GM12878 (cell line): ENCODE data around the gene TRIM69. TPM values are rescaled to one million over a fixed set of nuclear protein-coding genes. Genes with fewer than 3 reads are reported as not detected.

Experiments
- ATAC-seq: fragments of 200-7000 bp; cut with Tn5 transposase; 3 replicates; pipeline ENCODE4 v1.9.1; 2020; ENCODE audit warnings: mild to moderate bottlenecking, moderate library complexity
- BruUV-seq: library from RNA; stranded (reverse); fragments of 400-500 nt; replicated peaks from 2 replicates; lab custom pipeline; 2021; lab: Mats Ljungman, UMichigan
- CTCF ChIA-PET: fragments of 300-600 bp; sonication (Branson Sonifier 250); formaldehyde crosslinking; extraction: SDS; loops from one replicate; lab custom pipeline; 2021; ENCODE audit warnings: inconsistent platforms; lab: Yijun Ruan, JAX
- POLR2A ChIA-PET: fragments of 350-600 bp; formaldehyde crosslinking; extraction: SDS; loops from one replicate; lab custom pipeline; 2021; ENCODE audit warnings: inconsistent platforms; lab: Charles Lee
- RAD21 ChIA-PET: fragments of 300-600 bp; sonication (Branson Sonifier 250); formaldehyde crosslinking; loops from one replicate; lab custom pipeline; 2023; ENCODE audit warnings: antibody characterized with exemption; ENCODE audit not compliant: unreplicated experiment; lab: Charles Lee
- SMC1A ChIA-PET: fragments of 300-600 bp; sonication (Branson Sonifier 250); formaldehyde crosslinking; loops from one replicate; lab custom pipeline; 2023; ENCODE audit not compliant: unreplicated experiment, uncharacterized antibody; lab: Charles Lee
- DNase-seq: peaks from one replicate; pipeline ENCODE4 v3.0.0-alpha.2; 2011; ENCODE audit warnings: low read depth, low spot score
- FAIRE-seq: peaks from 3 replicates; lab custom pipeline; 2011; peaks lifted over from hg19 to GRCh38; lab: Jason Lieb, UNC
- H2AFZ ChIP-seq: 2 replicates; pipeline ENCODE4 v1.6.0; 2011; ENCODE audit warnings: low read depth, low read length, control low read depth; ENCODE audit not compliant: control insufficient read depth
- H3K27ac ChIP-seq: 2 replicates; pipeline ENCODE4 v1.5.1; 2011; ENCODE audit warnings: control low read depth; ENCODE audit not compliant: control insufficient read depth, insufficient read depth
- H3K27me3 ChIP-seq, 2 experiments: replicated peaks in 1 of 2; 2 replicates each; pipeline versions ENCODE4 v1.6.0 to v1.6.1; 2011; ENCODE audit warnings: low read length in 1 of 2; ENCODE audit not compliant: control insufficient read depth in 2 of 2, insufficient read depth in 2 of 2
- H3K36me3 ChIP-seq, 2 experiments: 2 replicates each; pipeline ENCODE4 v1.5.1; 2011; ENCODE audit warnings: low read length in 1 of 2; ENCODE audit not compliant: control insufficient read depth in 2 of 2, insufficient read depth in 2 of 2
- H3K4me1 ChIP-seq: 2 replicates; pipeline ENCODE4 v1.6.1; 2011; ENCODE audit warnings: mild to moderate bottlenecking, low read length, moderate library complexity, mixed read lengths; ENCODE audit not compliant: control insufficient read depth, insufficient read depth
- H3K4me2 ChIP-seq: 2 replicates; pipeline ENCODE4 v1.6.0; 2011; ENCODE audit warnings: control low read depth; ENCODE audit not compliant: control insufficient read depth, insufficient read depth
- H3K4me3 ChIP-seq: fragments of 200-600 bp; sonication (generic); 2 replicates; pipeline ENCODE4 v1.5.1; 2016
- H3K79me2 ChIP-seq: 2 replicates; pipeline ENCODE4 v1.6.0; 2011; ENCODE audit warnings: low read length; ENCODE audit not compliant: control insufficient read depth, insufficient read depth
- H3K9ac ChIP-seq: 2 replicates; pipeline ENCODE4 v1.8.0; 2011; ENCODE audit warnings: low read length, control low read depth, mixed read lengths; ENCODE audit not compliant: control insufficient read depth, insufficient read depth
- H3K9me3 ChIP-seq: replicated peaks from 3 replicates; pipeline ENCODE4 v1.5.1; 2011; ENCODE audit warnings: mild to moderate bottlenecking, low read length; ENCODE audit not compliant: control insufficient read depth, insufficient read depth
- H4K20me1 ChIP-seq: 2 replicates; pipeline ENCODE4 v1.6.0; 2011; ENCODE audit not compliant: control insufficient read depth, insufficient read depth
- MEF2A ChIP-seq: IDR thresholded peaks from 2 replicates; pipeline ENCODE4 v1.6.1; 2011; ENCODE audit warnings: low read depth, mild to moderate bottlenecking, low read length, moderate library complexity; ENCODE audit not compliant: insufficient read depth
- RELA ChIP-seq: fragments of 450-650 bp; IDR thresholded peaks from 2 replicates; pipeline ENCODE4 v1.8.0; 2014; ENCODE audit warnings: borderline replicate concordance; ENCODE audit not compliant: partially characterized antibody
- SUZ12 ChIP-seq: fragments of 200-600 bp; sonication (generic); IDR thresholded peaks from one replicate; pipeline ENCODE4 v1.6.1; 2018; ENCODE audit warnings: antibody characterized with exemption, mild to moderate bottlenecking; ENCODE audit not compliant: unreplicated experiment
- TAF1 ChIP-seq: IDR thresholded peaks from 2 replicates; pipeline ENCODE4 v1.6.1; 2011; ENCODE audit warnings: mild to moderate bottlenecking, low read depth, low read length, borderline replicate concordance
- WGBS: methylation state at CpG from one replicate; pipeline ENCODE4 v1.1.6; 2016; ENCODE audit warnings: low lambda C conversion rate; ENCODE audit not compliant: insufficient replicate concordance, insufficient coverage; ENCODE audit errors: missing lambda C conversion rate; 5-methylcytosine and 5-hydroxymethylcytosine counted together
- in situ Hi-C: fragments of 300-500 bp; cut with MboI; formaldehyde crosslinking; loops from 9 replicates; pipeline ENCODE4 v1.14.3; 2018; ENCODE audit warnings: mixed read lengths
- intact Hi-C: fragments of 100-400 bp; cut with micrococcal nuclease; formaldehyde crosslinking; loops from one replicate; pipeline ENCODE4 v1.14.2; 2022; ENCODE audit not compliant: unreplicated experiment
- polyA plus RNA-seq, 11 experiments: library from polyadenylated mRNA; depleted of rRNA in 4 of 11; unstranded in 6 of 11; stranded (reverse) in 5 of 11; fragments of >200 nt; fragmentation: Nextera tagmentation in 4 of 11; fragmentation: Illumina TruSeq in 1 of 11; extraction: Ambion mirVana in 4 of 11; extraction: Trizol in 1 of 11; gene quantifications; 1 replicate in 1 of 11; 2 replicates in 10 of 11; pipeline versions ENCODE4 v1.2.1 to v1.2.3, GENCODE V29; 2011 to 2016; ENCODE audit warnings: inconsistent platforms in 2 of 11, missing spikeins in 2 of 11, low read depth in 1 of 11
- total RNA-seq, 4 experiments: library from RNA; depleted of rRNA in 3 of 4; stranded (reverse); fragments of >200 nt in 3 of 4; fragmentation: Illumina TruSeq in 1 of 4; extraction: Trizol in 1 of 4; gene quantifications; 2 replicates each; pipeline versions ENCODE4 v1.2.1 to v1.2.3, GENCODE V29; 2013 to 2021

TRIM69 gene
- total and polyA plus RNA-seq, 10 of the 15 experiments (the other 5 are each of a cell fraction or from before 2014, with no cell fraction given): 11.2 to 52.7 (median 37.8) TPM

DNA sequence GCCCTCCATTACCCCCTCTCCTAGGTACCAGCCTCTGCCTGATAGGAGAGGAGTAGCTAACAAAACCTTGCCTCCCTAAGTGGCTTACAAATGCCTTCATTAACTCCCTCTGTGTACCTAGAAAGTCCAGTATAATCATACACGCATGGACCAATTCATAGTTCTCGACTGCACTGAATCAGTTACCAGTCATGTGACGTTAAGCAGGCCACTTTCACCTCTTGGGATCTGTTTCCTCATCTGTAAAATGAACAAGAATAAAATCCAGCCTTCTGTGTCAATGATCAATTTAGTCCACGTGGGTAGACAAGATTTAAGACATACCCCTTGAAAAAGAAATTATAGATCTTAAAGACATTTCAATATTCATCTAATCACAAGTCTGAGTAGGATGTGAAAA is 72.2 kb downstream of the TRIM69 start:
- no peaks in the 10 kb centered on the region for H3K9me3 ChIP-seq
- FAIRE-seq (no peak), ATAC-seq (no peak), DNase-seq (no peak)
- ChIA-PET SMC1A (no interaction called here), CTCF (no interaction called here), POLR2A (no interaction called here), RAD21 (no interaction called here)
- BruUV-seq: no TSS peak
- no peak overlapping the region for H3K27ac ChIP-seq
- TF ChIP-seq MEF2A: no peak
- no peak for TF ChIP-seq SUZ12
- H3K4me3 ChIP-seq: no peak overlapping the region
- H3K4me2 ChIP-seq: no peak overlapping the region
- H3K79me2 ChIP-seq: no peaks in the 10 kb centered on the region
- H3K27me3 ChIP-seq: no peaks in the 10 kb centered on the region; a peak in 1 of 4 replicates
- peaks cover 3% of the 10 kb centered on the region; the same call in 1 of the 2 replicates for H3K4me1 ChIP-seq
- H4K20me1 ChIP-seq: no peaks in the 10 kb centered on the region
- no peak overlapping the region for H2AFZ ChIP-seq
- H3K9ac ChIP-seq: no peak overlapping the region
- intact Hi-C loops: no loop called here
- H3K36me3 ChIP-seq: no peaks in the 10 kb centered on the region
- WGBS: 45% methylated on average over 4 of the region's 4 CpGs
- in situ Hi-C loops: no loop called here

DNA sequence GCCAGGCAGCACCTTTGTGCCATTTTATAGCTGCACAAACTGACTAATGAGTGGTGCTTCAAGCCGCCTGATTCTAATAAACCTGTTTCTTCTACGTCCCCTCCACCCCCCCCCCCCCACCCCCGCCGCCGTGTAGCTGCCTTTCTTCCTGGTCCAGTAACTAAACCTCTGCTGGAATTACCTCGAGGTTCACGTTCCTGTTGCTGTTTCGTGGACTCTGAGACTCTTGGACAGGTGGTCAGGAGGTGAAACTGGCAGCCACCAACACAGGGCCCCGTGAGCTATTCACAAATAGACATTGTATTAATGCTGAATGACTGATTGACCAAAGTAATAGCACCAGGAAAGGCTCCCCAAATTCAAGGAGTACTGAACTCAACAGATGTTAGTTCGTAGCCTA is 73.9 kb downstream of the TRIM69 start:
- BruUV-seq: no TSS peak
- intact Hi-C loops (no loop called here), in situ Hi-C loops (no loop called here)
- Histone ChIP-seq H3K27me3 (no peaks in the 10 kb centered on the region), H3K9ac (no peak overlapping the region), H4K20me1 (no peaks in the 10 kb centered on the region), H3K27ac (no peak overlapping the region), H2AFZ (no peak overlapping the region), H3K79me2 (no peaks in the 10 kb centered on the region), H3K4me3 (no peak overlapping the region), H3K4me1 (no peaks in the 10 kb centered on the region; the same call in 1 of the 2 replicates), H3K4me2 (no peak overlapping the region), H3K9me3 (no peaks in the 10 kb centered on the region), H3K36me3 (no peaks in the 10 kb centered on the region)
- WGBS: 29% methylated on average over 7 of the region's 10 CpGs
- RAD21 ChIA-PET: no interaction called here
- ATAC-seq (no peak), FAIRE-seq (no peak), DNase-seq (no peak)
- no peak for TF ChIP-seq TAF1
- no peak for TF ChIP-seq RELA
- SMC1A ChIA-PET: no interaction called here
- POLR2A ChIA-PET: no interaction called here
- CTCF ChIA-PET: interaction anchor here (1.3 kb wide), 1 partner anchor 12 kb away, joined by 4 read pairs; no protein-coding TSS in a partner anchor
